K562 (cell line): ENCODE measurements around the gene TNNT3. TPM values are rescaled to one million over a fixed set of nuclear protein-coding genes. Genes with fewer than 3 reads are reported as not detected.

ENCODE experiments used
- GTF3C2 ChIP-seq: IDR thresholded peaks from 3 replicates; pipeline ENCODE4 v1.6.1; 2011; ENCODE audit warnings: borderline replicate concordance, mild to moderate bottlenecking, moderate library complexity; ENCODE audit not compliant: insufficient read length; ENCODE audit errors: extremely low read depth
- MGA ChIP-seq: fragments of 450-650 bp; IDR thresholded peaks from 2 replicates; pipeline ENCODE4 v1.6.1; 2016; ENCODE audit warnings: mild to moderate bottlenecking, moderate library complexity
- RCOR1 ChIP-seq, 2 experiments: IDR thresholded peaks; 2 replicates each; pipeline ENCODE4 v1.6.1; 2012; ENCODE audit warnings: low read depth in 2 of 2, low read length in 2 of 2, borderline replicate concordance in 1 of 2, improper control_type of control experiment in 1 of 2
- ZNF212 ChIP-seq: fragments of 450-650 bp; formaldehyde crosslinking; IDR thresholded peaks from 2 replicates; pipeline ENCODE4 v1.4.0; 2020; ENCODE audit warnings: mild to moderate bottlenecking
- polyA plus RNA-seq, 8 experiments: library from polyadenylated mRNA; depleted of rRNA in 4 of 8; stranded (reverse) in 5 of 8; unstranded in 3 of 8; fragments of >200 nt; fragmentation: Nextera tagmentation in 2 of 8; fragmentation: Illumina TruSeq in 1 of 8; extraction: Ambion mirVana in 2 of 8; extraction: Trizol in 1 of 8; gene quantifications; 2 replicates each; pipeline versions ENCODE4 v1.2.1 to v1.2.3, GENCODE V29; 2011 to 2014; ENCODE audit warnings: inconsistent platforms in 1 of 8, missing spikeins in 1 of 8
- total RNA-seq, 7 experiments: library from RNA; depleted of rRNA in 6 of 7; stranded (reverse); fragments of >200 nt in 6 of 7; fragmentation: Illumina TruSeq in 2 of 7; extraction: Trizol in 2 of 7; gene quantifications; 2 replicates each; pipeline versions ENCODE4 v1.2.1 to v1.2.3, GENCODE V29; 2011 to 2021; ENCODE audit warnings: low replicate concordance in 1 of 7
- TF ChIP-seq, protein P1 (sequence below): fragments of 200-800 bp; sonication (Bioruptor generic); IDR thresholded peaks from 2 replicates; pipeline ENCODE4 v1.6.1; 2016; ENCODE audit warnings: missing genetic modification characterization, missing compliant biosample characterization

The TNNT3 gene
- total and polyA plus RNA-seq, 9 of the 15 experiments (the other 6 are each of a cell fraction or from before 2014, with no cell fraction given) = 0.10 TPM; not detected in 8

GRCh38 chr11:1879342-1879940 is 40.1 kb upstream of the TNNT3 start (continued):
- TF ChIP-seq GTF3C2 (no peak), MGA (no peak), RCOR1 (IDR thresholded peaks at IDR 0.05; ENCODE audit: borderline replicate concordance in 1 of 2, low read depth in 2 of 2, low read length in 2 of 2) (no peak), ZNF212 (CRISPR knock-in tag) (no peak)
- TF ChIP-seq, protein P1, sequence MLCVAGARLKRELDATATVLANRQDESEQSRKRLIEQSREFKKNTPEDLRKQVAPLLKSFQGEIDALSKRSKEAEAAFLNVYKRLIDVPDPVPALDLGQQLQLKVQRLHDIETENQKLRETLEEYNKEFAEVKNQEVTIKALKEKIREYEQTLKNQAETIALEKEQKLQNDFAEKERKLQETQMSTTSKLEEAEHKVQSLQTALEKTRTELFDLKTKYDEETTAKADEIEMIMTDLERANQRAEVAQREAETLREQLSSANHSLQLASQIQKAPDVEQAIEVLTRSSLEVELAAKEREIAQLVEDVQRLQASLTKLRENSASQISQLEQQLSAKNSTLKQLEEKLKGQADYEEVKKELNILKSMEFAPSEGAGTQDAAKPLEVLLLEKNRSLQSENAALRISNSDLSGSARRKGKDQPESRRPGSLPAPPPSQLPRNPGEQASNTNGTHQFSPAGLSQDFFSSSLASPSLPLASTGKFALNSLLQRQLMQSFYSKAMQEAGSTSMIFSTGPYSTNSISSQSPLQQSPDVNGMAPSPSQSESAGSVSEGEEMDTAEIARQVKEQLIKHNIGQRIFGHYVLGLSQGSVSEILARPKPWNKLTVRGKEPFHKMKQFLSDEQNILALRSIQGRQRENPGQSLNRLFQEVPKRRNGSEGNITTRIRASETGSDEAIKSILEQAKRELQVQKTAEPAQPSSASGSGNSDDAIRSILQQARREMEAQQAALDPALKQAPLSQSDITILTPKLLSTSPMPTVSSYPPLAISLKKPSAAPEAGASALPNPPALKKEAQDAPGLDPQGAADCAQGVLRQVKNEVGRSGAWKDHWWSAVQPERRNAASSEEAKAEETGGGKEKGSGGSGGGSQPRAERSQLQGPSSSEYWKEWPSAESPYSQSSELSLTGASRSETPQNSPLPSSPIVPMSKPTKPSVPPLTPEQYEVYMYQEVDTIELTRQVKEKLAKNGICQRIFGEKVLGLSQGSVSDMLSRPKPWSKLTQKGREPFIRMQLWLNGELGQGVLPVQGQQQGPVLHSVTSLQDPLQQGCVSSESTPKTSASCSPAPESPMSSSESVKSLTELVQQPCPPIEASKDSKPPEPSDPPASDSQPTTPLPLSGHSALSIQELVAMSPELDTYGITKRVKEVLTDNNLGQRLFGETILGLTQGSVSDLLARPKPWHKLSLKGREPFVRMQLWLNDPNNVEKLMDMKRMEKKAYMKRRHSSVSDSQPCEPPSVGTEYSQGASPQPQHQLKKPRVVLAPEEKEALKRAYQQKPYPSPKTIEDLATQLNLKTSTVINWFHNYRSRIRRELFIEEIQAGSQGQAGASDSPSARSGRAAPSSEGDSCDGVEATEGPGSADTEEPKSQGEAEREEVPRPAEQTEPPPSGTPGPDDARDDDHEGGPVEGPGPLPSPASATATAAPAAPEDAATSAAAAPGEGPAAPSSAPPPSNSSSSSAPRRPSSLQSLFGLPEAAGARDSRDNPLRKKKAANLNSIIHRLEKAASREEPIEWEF (CRISPR knock-in tag) = no peak
